Adrenal gland (tissue), 5 donors: Measurements from ENCODE around the gene RPE.

Experiments used
- CTCF ChIP-seq, 6 experiments: fragments of 450-650 bp in 4 of 6; fragments of 200-600 bp in 2 of 6; sonication (generic) in 1 of 6; IDR thresholded peaks; 1 replicate in 5 of 6; 2 replicates in 1 of 6; pipeline versions ENCODE4 v1.5.1 to v1.8.0; 2016 to 2021; ENCODE audit warnings: antibody characterized with exemption in 6 of 6, mild to moderate bottlenecking in 2 of 6, moderate library complexity in 1 of 6
- POLR2A ChIP-seq, 2 donors: fragments of 450-650 bp; IDR thresholded peaks; one replicate each; pipeline ENCODE4 v1.6.1; 2017; ENCODE audit warnings: antibody characterized with exemption in 2 of 2, mild to moderate bottlenecking in 2 of 2, moderate library complexity in 1 of 2
- donor health status: DM: no; HTN: no; CAD: no.

DNA sequence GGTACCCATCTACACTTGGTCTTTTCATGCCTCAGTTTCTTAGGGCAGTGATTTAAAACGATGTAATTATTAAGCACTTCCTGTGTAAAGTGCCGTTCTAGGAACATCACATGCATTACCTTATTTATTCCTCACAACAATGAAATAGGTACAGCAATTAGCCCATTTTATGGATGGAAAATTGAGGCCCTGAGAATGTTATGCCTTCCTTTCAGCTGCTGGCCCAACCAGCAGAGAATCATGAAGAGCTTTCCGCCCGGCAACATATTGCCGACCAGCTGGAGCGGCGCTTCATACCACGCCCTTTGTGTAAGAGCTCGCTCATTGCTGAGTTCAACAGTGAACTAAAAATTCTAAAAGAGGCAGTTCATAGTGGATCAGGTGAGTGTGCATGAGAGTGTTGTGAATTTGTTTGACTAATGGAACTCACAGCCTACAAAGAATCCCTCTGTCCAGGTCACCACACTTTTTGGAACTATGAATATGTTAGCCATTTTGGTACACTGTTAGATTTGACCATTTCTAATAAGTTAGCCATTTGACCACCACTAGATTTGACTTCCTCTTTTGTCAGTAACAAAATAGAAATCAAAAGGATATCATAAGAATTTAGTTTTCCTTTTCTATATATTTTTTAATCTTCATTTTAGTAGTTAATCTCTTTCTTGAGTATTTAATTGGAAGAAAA, 25.6 kb upstream of the RPE start:
- TF ChIP-seq CTCF (IDR thresholded peaks at IDR 0.05) (no peak), POLR2A (IDR thresholded peaks at IDR 0.05) (no peak)
